Cardiac ventricle fibroblast (primary cell): ENCODE data around the gene BDH1. TPM values are rescaled to one million over a fixed set of nuclear protein-coding genes. Genes with fewer than 3 reads are reported as not detected.

Source experiments
- total RNA-seq: library from RNA; depleted of rRNA; stranded (reverse); fragments of >200 nt; gene quantifications from 2 replicates; pipeline ENCODE4 v1.2.3, GENCODE V29; 2015

BDH1 gene
- total RNA-seq = 0.94 and 3.7 TPM in 2 replicates

GRCh38 chr3:197555281-197556261, at the start of gene BDH1:
Gene BDH1 (minus strand): TSS chr3:197555968. CDS start chr3:197546443, 9,525 bp downstream.

Other genes starting within 250 kb of the BDH1 start
- gene RUBCN, start 180.9 kb upstream of the BDH1 start, total RNA-seq = 18.1 and 18.5 TPM in 2 replicates
- gene FYTTD1, start 193.9 kb upstream of the BDH1 start, total RNA-seq = 38.3 and 38.7 TPM in 2 replicates
- 28.6 and 28.7 TPM in 2 replicates for gene LRCH3, start 235.3 kb upstream of the BDH1 start, total RNA-seq